DOHH2 (cell line): ENCODE data around the gene SFXN1.

Source experiments
- H3F3A ChIP-seq: fragments of 200-600 bp; sonication (generic), shearing (Covaris generic); 2 replicates; pipeline ENCODE4 v1.6.0; 2016; ENCODE audit warnings: antibody characterized with exemption, mild to moderate bottlenecking; ENCODE audit not compliant: control insufficient read depth, insufficient read depth
- H3K27ac ChIP-seq: fragments of 200-600 bp; sonication (generic); 2 replicates; pipeline ENCODE4 v1.5.1; 2014; ENCODE audit warnings: low read depth, mild to moderate bottlenecking, low read length, moderate library complexity
- H3K27me3 ChIP-seq: fragments of 200-600 bp; sonication (generic); 2 replicates; pipeline ENCODE4 v1.6.1; 2014; ENCODE audit warnings: mild to moderate bottlenecking, low read length, mixed read lengths; ENCODE audit not compliant: control insufficient read depth
- H3K36me3 ChIP-seq: fragments of 200-600 bp; sonication (generic); 2 replicates; pipeline ENCODE4 v1.6.1; 2014; ENCODE audit warnings: mild to moderate bottlenecking, low read length, moderate library complexity, mixed read lengths; ENCODE audit not compliant: control insufficient read depth
- H3K4me1 ChIP-seq: fragments of 200-600 bp; sonication (generic); 2 replicates; pipeline ENCODE4 v1.6.1; 2014; ENCODE audit warnings: mild to moderate bottlenecking, low read length, mixed read lengths; ENCODE audit not compliant: control insufficient read depth
- H3K4me2 ChIP-seq: fragments of 200-600 bp; sonication (generic); 2 replicates; pipeline ENCODE4 v1.6.0; 2014; ENCODE audit warnings: mild to moderate bottlenecking, low read length, moderate library complexity
- H3K4me3 ChIP-seq: fragments of 200-600 bp; sonication (generic); 2 replicates; pipeline ENCODE4 v1.5.1; 2014; ENCODE audit warnings: mild to moderate bottlenecking, low read length, mixed read lengths
- H3K79me2 ChIP-seq: fragments of 200-600 bp; sonication (generic); 2 replicates; pipeline ENCODE4 v1.6.1; 2014; ENCODE audit warnings: mild to moderate bottlenecking, low read length, mixed read lengths; ENCODE audit not compliant: control insufficient read depth
- H3K9me2 ChIP-seq: fragments of 200-600 bp; sonication (generic); replicated peaks from 2 replicates; pipeline ENCODE4 v1.6.1; 2014; ENCODE audit warnings: mild to moderate bottlenecking, low read length, mixed read lengths; ENCODE audit not compliant: control insufficient read depth
- H3K9me3 ChIP-seq: fragments of 200-600 bp; sonication (generic); 2 replicates; pipeline ENCODE4 v1.6.1; 2014; ENCODE audit warnings: antibody characterized with exemption, low read length, mixed read lengths; ENCODE audit not compliant: control insufficient read depth, insufficient read depth
- H4K20me1 ChIP-seq: fragments of 200-600 bp; sonication (generic); 2 replicates; pipeline ENCODE4 v1.6.0; 2014; ENCODE audit warnings: low read depth, mild to moderate bottlenecking, antibody characterized with exemption, low read length, moderate library complexity; ENCODE audit not compliant: control insufficient read depth, insufficient read depth
- CTCF ChIP-seq: fragments of 200-600 bp; sonication (generic); IDR thresholded peaks from one replicate; pipeline ENCODE4 v1.5.1; 2014; ENCODE audit warnings: antibody characterized with exemption, mild to moderate bottlenecking, low read depth, low read length; ENCODE audit not compliant: poor library complexity, severe bottlenecking
- EZH2phosphoT487 ChIP-seq: fragments of 200-600 bp; sonication (generic); IDR thresholded peaks from 2 replicates; pipeline ENCODE4 v1.6.1; 2017; ENCODE audit warnings: borderline replicate concordance, mild to moderate bottlenecking, antibody characterized with exemption, low read length, moderate library complexity, mixed read lengths

SFXN1 gene

GRCh38 chr5:175550055-175550805 lies 71.9 kb downstream of the SFXN1 start:
- no peaks in the 10 kb centered on the region for H3K9me3 ChIP-seq
- H3K79me2 ChIP-seq = no peaks in the 10 kb centered on the region
- no peak overlapping the region for H3K27ac ChIP-seq
- no peaks in the 10 kb centered on the region for H3K36me3 ChIP-seq
- no peaks in the 10 kb centered on the region for H3F3A ChIP-seq
- no peak overlapping the region for H3K4me2 ChIP-seq
- H4K20me1 ChIP-seq = no peaks in the 10 kb centered on the region
- no peaks in the 10 kb centered on the region for H3K4me1 ChIP-seq
- no peak overlapping the region for H3K4me3 ChIP-seq
- H3K27me3 ChIP-seq = peaks cover 23% of the 10 kb centered on the region
- no peaks in the 10 kb centered on the region for H3K9me2 ChIP-seq
- no peak for TF ChIP-seq CTCF
- no peak for TF ChIP-seq EZH2phosphoT487

DNA sequence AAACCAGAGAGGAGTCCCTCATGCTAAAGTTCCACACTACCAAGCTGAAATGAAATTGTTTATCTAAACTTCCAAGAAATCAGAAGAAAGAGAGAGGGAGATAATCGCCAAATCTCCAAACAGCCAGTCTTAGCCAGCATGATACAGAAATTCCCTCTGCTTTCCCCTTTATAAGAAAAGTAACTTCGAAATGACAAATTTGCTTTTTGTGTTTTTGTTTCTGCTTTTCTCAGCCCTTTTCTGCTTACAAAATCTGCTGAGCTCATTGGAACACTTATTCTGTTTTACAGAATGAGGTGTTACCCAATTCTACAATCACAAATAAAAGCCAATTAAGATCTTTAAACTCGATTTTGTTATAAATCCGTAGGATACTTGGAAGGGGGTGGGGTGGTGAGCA lies 72.9 kb downstream of the SFXN1 start:
- Histone ChIP-seq H3F3A (no peaks in the 10 kb centered on the region), H3K4me3 (no peak overlapping the region), H3K79me2 (no peaks in the 10 kb centered on the region), H3K27me3 (peaks cover 23% of the 10 kb centered on the region), H3K4me2 (no peak overlapping the region), H3K36me3 (no peaks in the 10 kb centered on the region), H3K4me1 (no peaks in the 10 kb centered on the region), H4K20me1 (no peaks in the 10 kb centered on the region), H3K9me2 (no peaks in the 10 kb centered on the region), H3K27ac (no peak overlapping the region), H3K9me3 (no peaks in the 10 kb centered on the region)
- no peak for TF ChIP-seq EZH2phosphoT487
- no peak for TF ChIP-seq CTCF

GRCh38 chr5:175554296-175554695 lies 75.9 kb downstream of the SFXN1 start:
- no peaks in the 10 kb centered on the region for H3K79me2 ChIP-seq
- H3K27ac ChIP-seq = no peak overlapping the region
- no peaks in the 10 kb centered on the region for H3K9me3 ChIP-seq
- H3K4me3 ChIP-seq = no peak overlapping the region
- H3F3A ChIP-seq = no peaks in the 10 kb centered on the region
- no peaks in the 10 kb centered on the region for H3K4me1 ChIP-seq
- H4K20me1 ChIP-seq = no peaks in the 10 kb centered on the region
- peaks cover 19% of the 10 kb centered on the region for H3K27me3 ChIP-seq
- H3K36me3 ChIP-seq = no peaks in the 10 kb centered on the region
- H3K4me2 ChIP-seq = no peak overlapping the region
- no peaks in the 10 kb centered on the region for H3K9me2 ChIP-seq
- no peak for TF ChIP-seq CTCF
- TF ChIP-seq EZH2phosphoT487 = no peak
